WTC11 (cell line): Measurements from ENCODE around the gene TP73. TPM values are rescaled to one million over a fixed set of nuclear protein-coding genes. Genes with fewer than 3 reads are reported as not detected.

Experiments
- ATAC-seq: fragments of 200-7000 bp; cut with Tn5 transposase; 2 replicates; pipeline ENCODE4 v1.10.0; 2021; ENCODE audit warnings: mild to moderate bottlenecking, moderate library complexity
- CTCF ChIA-PET: fragments of 300-600 bp; sonication (Branson Sonifier 250); formaldehyde crosslinking; loops from one replicate; lab custom pipeline; 2021; ENCODE audit warnings: antibody characterized with exemption; lab: Charles Lee
- POLR2A ChIA-PET: fragments of 350-600 bp; sonication (Branson Sonifier 250); formaldehyde crosslinking; loops from one replicate; lab custom pipeline; 2021; ENCODE audit warnings: antibody characterized with exemption; lab: Charles Lee
- DNase-seq: peaks from one replicate; pipeline ENCODE4 v3.0.0; 2021; ENCODE audit warnings: low spot score
- H3K27ac Mint-ChIP-seq: 2 replicates; pipeline ENCODE4 v1.8.0; 2021; ENCODE audit warnings: mixed read lengths
- H3K27me3 Mint-ChIP-seq: 2 replicates; pipeline ENCODE4 v1.8.0; 2021; ENCODE audit warnings: low read depth, mild to moderate bottlenecking, moderate library complexity, mixed read lengths
- H3K36me3 Mint-ChIP-seq: 2 replicates; pipeline ENCODE4 v1.8.0; 2021; ENCODE audit warnings: mixed read lengths
- H3K4me1 Mint-ChIP-seq: 2 replicates; pipeline ENCODE4 v1.8.0; 2022; ENCODE audit warnings: mixed read lengths
- H3K4me3 Mint-ChIP-seq: 2 replicates; pipeline ENCODE4 v1.8.0; 2021; ENCODE audit warnings: mild to moderate bottlenecking, moderate library complexity, mixed read lengths
- H3K9me3 Mint-ChIP-seq: 2 replicates; pipeline ENCODE4 v1.8.0; 2021; ENCODE audit warnings: mixed read lengths
- FOXP1 ChIP-seq: sonication (generic); formaldehyde crosslinking; IDR thresholded peaks from 2 replicates; pipeline ENCODE4 v1.8.0; 2022; ENCODE audit warnings: missing genetic modification reagents, mild to moderate bottlenecking, moderate library complexity, borderline replicate concordance
- MXD4 ChIP-seq: fragments of 250-450 bp; sonication (Bioruptor Pico); IDR thresholded peaks from 2 replicates; pipeline ENCODE4 v1.8.0; 2021; ENCODE audit warnings: mild to moderate bottlenecking, moderate library complexity, borderline replicate concordance
- MYBL2 ChIP-seq: sonication (generic); formaldehyde crosslinking; IDR thresholded peaks from 2 replicates; pipeline ENCODE4 v1.8.1; 2023; ENCODE audit warnings: mild to moderate bottlenecking, moderate library complexity, missing genetic modification reagents
- OVOL2 ChIP-seq: fragments of 250-450 bp; sonication (Bioruptor Pico); IDR thresholded peaks from 2 replicates; pipeline ENCODE4 v1.9.0; 2021; ENCODE audit warnings: mild to moderate bottlenecking, borderline replicate concordance
- PRDM15 ChIP-seq: sonication (generic); formaldehyde crosslinking; IDR thresholded peaks from 2 replicates; pipeline ENCODE4 v1.8.0; 2022; ENCODE audit warnings: missing genetic modification reagents
- SMAD4 ChIP-seq: sonication (generic); formaldehyde crosslinking; IDR thresholded peaks from 2 replicates; pipeline ENCODE4 v1.8.0; 2022; ENCODE audit warnings: mild to moderate bottlenecking, missing genetic modification reagents
- TEAD1 ChIP-seq: sonication (generic); formaldehyde crosslinking; IDR thresholded peaks from 2 replicates; pipeline ENCODE4 v1.8.0; 2022; ENCODE audit warnings: mild to moderate bottlenecking, missing genetic modification reagents
- TP53 ChIP-seq: sonication (generic); formaldehyde crosslinking; IDR thresholded peaks from 2 replicates; pipeline ENCODE4 v1.8.1; 2023; ENCODE audit warnings: mild to moderate bottlenecking, missing genetic modification reagents
- ZNF232 ChIP-seq: sonication (generic); formaldehyde crosslinking; IDR thresholded peaks from 2 replicates; pipeline ENCODE4 v1.8.0; 2022; ENCODE audit warnings: mild to moderate bottlenecking, missing genetic modification reagents
- ZNF671 ChIP-seq: fragments of 250-450 bp; sonication (Bioruptor Pico); IDR thresholded peaks from 2 replicates; pipeline ENCODE4 v1.8.0; 2021; ENCODE audit warnings: mild to moderate bottlenecking
- total RNA-seq: library from RNA; stranded (reverse); gene quantifications from 3 replicates; pipeline ENCODE4 v1.2.3, GENCODE V29; 2021
- TF ChIP-seq, protein P1 (sequence below): sonication (generic); formaldehyde crosslinking; IDR thresholded peaks from 2 replicates; pipeline ENCODE4 v1.8.1; 2022; ENCODE audit warnings: missing genetic modification reagents, borderline replicate concordance
- TF ChIP-seq, protein P2 (sequence below): sonication (generic); formaldehyde crosslinking; IDR thresholded peaks from 2 replicates; pipeline ENCODE4 v1.8.0; 2023; ENCODE audit warnings: missing genetic modification reagents, mild to moderate bottlenecking, borderline replicate concordance
- TF ChIP-seq, protein P3 (sequence below): sonication (generic); formaldehyde crosslinking; IDR thresholded peaks from 2 replicates; pipeline ENCODE4 v1.8.1; 2022; ENCODE audit warnings: low read depth, missing genetic modification reagents, borderline replicate concordance

TP73 gene
- total RNA-seq, 1 experiment from 2014 or later, result 5.7 TPM

DNA sequence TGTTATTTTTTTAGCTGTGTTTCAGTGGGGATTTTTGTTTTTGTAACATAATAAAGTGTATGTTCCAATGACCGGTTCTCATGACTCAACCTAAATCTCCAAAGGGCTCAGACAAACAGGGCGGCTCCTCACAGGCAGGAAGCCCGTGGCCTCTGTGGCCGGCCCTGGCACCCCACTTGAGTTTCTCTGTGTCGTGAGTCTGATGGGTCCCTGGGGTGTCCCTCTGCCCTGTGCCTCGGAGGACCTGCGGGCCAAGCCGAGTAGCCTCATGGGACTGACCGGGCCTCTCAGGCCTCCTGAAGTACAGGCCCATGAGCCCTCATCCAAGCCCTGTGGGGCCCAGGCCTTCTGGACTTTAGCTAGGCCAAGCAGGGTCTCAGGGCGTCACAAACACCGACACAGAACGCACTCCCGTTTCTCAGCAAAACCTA is 83.8 kb downstream of the TP73 start (continued):
- no peak for TF ChIP-seq PRDM15 (CRISPR knock-in tag)
- no peak for TF ChIP-seq OVOL2 (CRISPR knock-in tag)
- TF ChIP-seq, protein P1, sequence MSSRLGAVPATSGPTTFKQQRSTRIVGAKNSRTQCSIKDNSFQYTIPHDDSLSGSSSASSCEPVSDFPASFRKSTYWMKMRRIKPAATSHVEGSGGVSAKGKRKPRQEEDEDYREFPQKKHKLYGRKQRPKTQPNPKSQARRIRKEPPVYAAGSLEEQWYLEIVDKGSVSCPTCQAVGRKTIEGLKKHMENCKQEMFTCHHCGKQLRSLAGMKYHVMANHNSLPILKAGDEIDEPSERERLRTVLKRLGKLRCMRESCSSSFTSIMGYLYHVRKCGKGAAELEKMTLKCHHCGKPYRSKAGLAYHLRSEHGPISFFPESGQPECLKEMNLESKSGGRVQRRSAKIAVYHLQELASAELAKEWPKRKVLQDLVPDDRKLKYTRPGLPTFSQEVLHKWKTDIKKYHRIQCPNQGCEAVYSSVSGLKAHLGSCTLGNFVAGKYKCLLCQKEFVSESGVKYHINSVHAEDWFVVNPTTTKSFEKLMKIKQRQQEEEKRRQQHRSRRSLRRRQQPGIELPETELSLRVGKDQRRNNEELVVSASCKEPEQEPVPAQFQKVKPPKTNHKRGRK, result no peak

GRCh38 chr1:3736708-3737107 is 84.4 kb downstream of the TP73 start:
- DNase-seq (no peak), ATAC-seq (no peak)
- no peaks in the 10 kb centered on the region for H3K27me3 Mint-ChIP-seq
- no peak overlapping the region for H3K27ac Mint-ChIP-seq
- no peaks in the 10 kb centered on the region for H3K9me3 Mint-ChIP-seq
- POLR2A ChIA-PET, result no interaction called here
- CTCF ChIA-PET, result no interaction called here
- peaks cover 10% of the 10 kb centered on the region; the same call in 1 of the 2 replicates for H3K4me1 Mint-ChIP-seq
- no peak overlapping the region for H3K4me3 Mint-ChIP-seq
- H3K36me3 Mint-ChIP-seq, result peaks cover 25% of the 10 kb centered on the region
- TF ChIP-seq MYBL2 (no peak), MXD4 (CRISPR knock-in tag) (no peak), ZNF232 (CRISPR knock-in tag) (no peak), SMAD4 (CRISPR knock-in tag) (no peak)
- TF ChIP-seq, protein P2, sequence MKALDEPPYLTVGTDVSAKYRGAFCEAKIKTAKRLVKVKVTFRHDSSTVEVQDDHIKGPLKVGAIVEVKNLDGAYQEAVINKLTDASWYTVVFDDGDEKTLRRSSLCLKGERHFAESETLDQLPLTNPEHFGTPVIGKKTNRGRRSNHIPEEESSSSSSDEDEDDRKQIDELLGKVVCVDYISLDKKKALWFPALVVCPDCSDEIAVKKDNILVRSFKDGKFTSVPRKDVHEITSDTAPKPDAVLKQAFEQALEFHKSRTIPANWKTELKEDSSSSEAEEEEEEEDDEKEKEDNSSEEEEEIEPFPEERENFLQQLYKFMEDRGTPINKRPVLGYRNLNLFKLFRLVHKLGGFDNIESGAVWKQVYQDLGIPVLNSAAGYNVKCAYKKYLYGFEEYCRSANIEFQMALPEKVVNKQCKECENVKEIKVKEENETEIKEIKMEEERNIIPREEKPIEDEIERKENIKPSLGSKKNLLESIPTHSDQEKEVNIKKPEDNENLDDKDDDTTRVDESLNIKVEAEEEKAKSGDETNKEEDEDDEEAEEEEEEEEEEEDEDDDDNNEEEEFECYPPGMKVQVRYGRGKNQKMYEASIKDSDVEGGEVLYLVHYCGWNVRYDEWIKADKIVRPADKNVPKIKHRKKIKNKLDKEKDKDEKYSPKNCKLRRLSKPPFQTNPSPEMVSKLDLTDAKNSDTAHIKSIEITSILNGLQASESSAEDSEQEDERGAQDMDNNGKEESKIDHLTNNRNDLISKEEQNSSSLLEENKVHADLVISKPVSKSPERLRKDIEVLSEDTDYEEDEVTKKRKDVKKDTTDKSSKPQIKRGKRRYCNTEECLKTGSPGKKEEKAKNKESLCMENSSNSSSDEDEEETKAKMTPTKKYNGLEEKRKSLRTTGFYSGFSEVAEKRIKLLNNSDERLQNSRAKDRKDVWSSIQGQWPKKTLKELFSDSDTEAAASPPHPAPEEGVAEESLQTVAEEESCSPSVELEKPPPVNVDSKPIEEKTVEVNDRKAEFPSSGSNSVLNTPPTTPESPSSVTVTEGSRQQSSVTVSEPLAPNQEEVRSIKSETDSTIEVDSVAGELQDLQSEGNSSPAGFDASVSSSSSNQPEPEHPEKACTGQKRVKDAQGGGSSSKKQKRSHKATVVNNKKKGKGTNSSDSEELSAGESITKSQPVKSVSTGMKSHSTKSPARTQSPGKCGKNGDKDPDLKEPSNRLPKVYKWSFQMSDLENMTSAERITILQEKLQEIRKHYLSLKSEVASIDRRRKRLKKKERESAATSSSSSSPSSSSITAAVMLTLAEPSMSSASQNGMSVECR (CRISPR knock-in tag), result no peak

DNA sequence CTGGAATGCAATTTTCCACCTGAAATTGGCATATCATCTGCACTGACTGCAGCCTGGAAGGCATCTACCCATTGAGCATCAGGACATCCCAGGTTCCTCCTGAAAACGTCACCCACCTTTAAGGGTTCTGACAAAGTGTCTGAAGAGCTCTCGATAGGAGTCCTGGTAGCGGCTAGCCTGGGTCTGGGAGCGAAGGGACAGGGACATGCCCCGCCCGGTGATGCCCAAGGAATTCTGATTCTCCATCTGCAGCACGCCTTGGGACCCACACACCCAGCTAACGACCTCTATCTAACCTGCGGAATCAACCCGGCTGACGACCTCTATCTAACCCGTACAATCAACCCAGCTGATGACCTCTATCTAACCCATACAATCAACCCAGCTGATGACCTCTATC is 86.6 kb downstream of the TP73 start:
- peaks cover 44% of the 10 kb centered on the region for H3K36me3 Mint-ChIP-seq
- no peak for TF ChIP-seq TEAD1 (CRISPR knock-in tag)
- TF ChIP-seq FOXP1 (CRISPR knock-in tag), result no peak
- no peak for TF ChIP-seq ZNF232 (CRISPR knock-in tag)
- no peak for TF ChIP-seq TP53 (CRISPR knock-in tag)
- no peak for TF ChIP-seq ZNF671 (CRISPR knock-in tag)
- TF ChIP-seq, protein P3, sequence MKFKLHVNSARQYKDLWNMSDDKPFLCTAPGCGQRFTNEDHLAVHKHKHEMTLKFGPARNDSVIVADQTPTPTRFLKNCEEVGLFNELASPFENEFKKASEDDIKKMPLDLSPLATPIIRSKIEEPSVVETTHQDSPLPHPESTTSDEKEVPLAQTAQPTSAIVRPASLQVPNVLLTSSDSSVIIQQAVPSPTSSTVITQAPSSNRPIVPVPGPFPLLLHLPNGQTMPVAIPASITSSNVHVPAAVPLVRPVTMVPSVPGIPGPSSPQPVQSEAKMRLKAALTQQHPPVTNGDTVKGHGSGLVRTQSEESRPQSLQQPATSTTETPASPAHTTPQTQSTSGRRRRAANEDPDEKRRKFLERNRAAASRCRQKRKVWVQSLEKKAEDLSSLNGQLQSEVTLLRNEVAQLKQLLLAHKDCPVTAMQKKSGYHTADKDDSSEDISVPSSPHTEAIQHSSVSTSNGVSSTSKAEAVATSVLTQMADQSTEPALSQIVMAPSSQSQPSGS (CRISPR knock-in tag), result no peak
- H3K27me3 Mint-ChIP-seq, result no peaks in the 10 kb centered on the region
- ChIA-PET CTCF (no interaction called here), POLR2A (no interaction called here)
- H3K27ac Mint-ChIP-seq, result no peak overlapping the region
- no peak overlapping the region for H3K4me3 Mint-ChIP-seq
- DNase-seq (no peak), ATAC-seq (no peak)
- peaks cover 9% of the 10 kb centered on the region; the same call in 1 of the 2 replicates for H3K4me1 Mint-ChIP-seq
- H3K9me3 Mint-ChIP-seq, result no peaks in the 10 kb centered on the region
